ENCODE measurements around the gene AMBP.

The AMBP gene

DNA sequence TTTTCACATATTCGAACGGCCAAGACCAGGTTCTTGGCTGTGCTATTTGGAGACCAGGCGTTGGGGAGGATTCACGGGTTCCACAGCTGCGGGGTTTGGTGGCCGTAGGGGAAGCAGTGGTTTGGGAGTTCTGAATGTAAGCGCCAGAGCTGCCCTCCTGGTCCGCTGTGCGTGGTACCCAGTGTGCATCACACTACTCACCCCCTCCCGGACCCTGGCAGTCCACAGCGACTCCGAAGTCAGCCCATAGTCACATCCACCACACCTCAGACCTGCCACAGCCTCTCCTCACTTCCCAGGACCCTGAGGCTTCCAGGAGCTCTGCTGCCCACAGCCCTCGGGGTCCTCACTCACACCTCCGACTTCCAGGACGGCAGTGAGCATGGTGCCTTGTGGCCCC, 26.8 kb downstream of the AMBP start:
- TF ChIP-seq, protein P1, sequence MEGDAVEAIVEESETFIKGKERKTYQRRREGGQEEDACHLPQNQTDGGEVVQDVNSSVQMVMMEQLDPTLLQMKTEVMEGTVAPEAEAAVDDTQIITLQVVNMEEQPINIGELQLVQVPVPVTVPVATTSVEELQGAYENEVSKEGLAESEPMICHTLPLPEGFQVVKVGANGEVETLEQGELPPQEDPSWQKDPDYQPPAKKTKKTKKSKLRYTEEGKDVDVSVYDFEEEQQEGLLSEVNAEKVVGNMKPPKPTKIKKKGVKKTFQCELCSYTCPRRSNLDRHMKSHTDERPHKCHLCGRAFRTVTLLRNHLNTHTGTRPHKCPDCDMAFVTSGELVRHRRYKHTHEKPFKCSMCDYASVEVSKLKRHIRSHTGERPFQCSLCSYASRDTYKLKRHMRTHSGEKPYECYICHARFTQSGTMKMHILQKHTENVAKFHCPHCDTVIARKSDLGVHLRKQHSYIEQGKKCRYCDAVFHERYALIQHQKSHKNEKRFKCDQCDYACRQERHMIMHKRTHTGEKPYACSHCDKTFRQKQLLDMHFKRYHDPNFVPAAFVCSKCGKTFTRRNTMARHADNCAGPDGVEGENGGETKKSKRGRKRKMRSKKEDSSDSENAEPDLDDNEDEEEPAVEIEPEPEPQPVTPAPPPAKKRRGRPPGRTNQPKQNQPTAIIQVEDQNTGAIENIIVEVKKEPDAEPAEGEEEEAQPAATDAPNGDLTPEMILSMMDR (IDR thresholded peaks at IDR 0.05; ENCODE audit: low read length): no peak
- TF ChIP-seq EZH2 (IDR thresholded peaks at IDR 0.05; ENCODE audit: borderline replicate concordance, low read length): no peak
- H3K36me3 ChIP-seq (ENCODE audit: insufficient read depth, low read length): no peaks in the 10 kb centered on the region
- no peaks in the 10 kb centered on the region for H3K79me2 ChIP-seq (ENCODE audit: insufficient read depth, low read length)
- no peak overlapping the region for H3K27ac ChIP-seq (ENCODE audit: low read depth, low read length, poor library complexity, severe bottlenecking)
- no peak overlapping the region for H3K9ac ChIP-seq (ENCODE audit: low read length)
- H3K27me3 ChIP-seq (ENCODE audit: insufficient read depth, low read length): no peaks in the 10 kb centered on the region
- no peaks in the 10 kb centered on the region for H4K20me1 ChIP-seq (ENCODE audit: insufficient read depth, low read length)
- H3K4me2 ChIP-seq (ENCODE audit: low read length): no peak overlapping the region
- no peaks in the 10 kb centered on the region for H3K9me3 ChIP-seq (ENCODE audit: low read length)
- H3K4me1 ChIP-seq (ENCODE audit: insufficient read depth, low read length, severe bottlenecking): no peaks in the 10 kb centered on the region
- no peak overlapping the region for H3K4me3 ChIP-seq (ENCODE audit: low read depth, low read length, poor library complexity, severe bottlenecking)
- H3F3A ChIP-seq (ENCODE audit: insufficient read depth, low read length): no peaks in the 10 kb centered on the region
- no peaks in the 10 kb centered on the region for H3K9me2 ChIP-seq (ENCODE audit: low read depth, low read length)
- no peak overlapping the region for H2AFZ ChIP-seq (ENCODE audit: low read length)

DNA sequence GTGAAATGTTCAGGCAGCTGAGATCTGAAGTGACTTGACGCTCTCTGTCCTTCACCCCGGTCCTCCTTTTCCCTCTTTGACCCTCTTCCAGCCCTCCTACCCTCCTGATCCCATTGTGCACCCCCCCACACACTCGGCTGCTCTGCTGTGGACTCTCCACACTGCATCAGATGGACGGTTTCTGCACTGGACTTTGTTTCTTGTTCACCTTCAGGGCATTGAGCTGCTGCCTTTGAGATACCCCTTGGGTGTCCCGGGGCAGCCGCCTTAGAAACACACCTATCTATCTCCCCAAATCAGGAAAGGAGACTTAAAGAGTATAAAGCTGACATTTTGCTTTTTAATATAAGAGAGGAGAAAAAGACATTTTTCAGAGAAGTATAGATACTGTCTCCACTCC, 27.5 kb downstream of the AMBP start:
- Histone ChIP-seq H3K79me2 (ENCODE audit: insufficient read depth, low read length) (no peaks in the 10 kb centered on the region), H4K20me1 (ENCODE audit: insufficient read depth, low read length) (no peaks in the 10 kb centered on the region), H3K27ac (ENCODE audit: low read depth, low read length, poor library complexity, severe bottlenecking) (no peak overlapping the region), H3K36me3 (ENCODE audit: insufficient read depth, low read length) (no peaks in the 10 kb centered on the region), H3F3A (ENCODE audit: insufficient read depth, low read length) (no peaks in the 10 kb centered on the region), H3K9me2 (ENCODE audit: low read depth, low read length) (no peaks in the 10 kb centered on the region), H3K9me3 (ENCODE audit: low read length) (no peaks in the 10 kb centered on the region), H3K4me1 (ENCODE audit: insufficient read depth, low read length, severe bottlenecking) (no peaks in the 10 kb centered on the region), H3K4me3 (ENCODE audit: low read depth, low read length, poor library complexity, severe bottlenecking) (no peak overlapping the region), H3K4me2 (ENCODE audit: low read length) (no peak overlapping the region), H2AFZ (ENCODE audit: low read length) (no peak overlapping the region), H3K27me3 (ENCODE audit: insufficient read depth, low read length) (no peaks in the 10 kb centered on the region), H3K9ac (ENCODE audit: low read length) (no peak overlapping the region)
- TF ChIP-seq EZH2 (IDR thresholded peaks at IDR 0.05; ENCODE audit: borderline replicate concordance, low read length): no peak
- TF ChIP-seq, protein P1 (IDR thresholded peaks at IDR 0.05; ENCODE audit: low read length): no peak

DNA sequence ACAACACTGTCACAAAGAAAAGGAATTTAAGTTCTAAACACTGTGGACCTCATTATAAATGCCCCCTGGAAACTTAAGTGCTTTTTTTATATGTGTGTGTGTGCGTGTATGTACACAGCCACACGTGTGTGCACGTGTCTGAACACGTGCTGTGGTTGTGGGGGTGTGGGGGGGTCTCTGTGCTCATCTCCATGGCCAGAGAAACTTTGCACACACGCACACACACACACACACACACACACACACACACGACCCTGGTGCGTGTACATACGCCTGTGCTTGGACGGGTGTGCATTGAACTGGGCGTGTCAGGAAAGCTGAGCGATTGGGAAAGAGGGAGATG, 27.9 kb downstream of the AMBP start:
- Histone ChIP-seq H3K4me1 (ENCODE audit: insufficient read depth, low read length, severe bottlenecking) (no peaks in the 10 kb centered on the region), H3K4me2 (ENCODE audit: low read length) (no peak overlapping the region), H3K27ac (ENCODE audit: low read depth, low read length, poor library complexity, severe bottlenecking) (no peak overlapping the region), H3K27me3 (ENCODE audit: insufficient read depth, low read length) (no peaks in the 10 kb centered on the region), H3K9ac (ENCODE audit: low read length) (no peak overlapping the region), H3F3A (ENCODE audit: insufficient read depth, low read length) (no peaks in the 10 kb centered on the region), H4K20me1 (ENCODE audit: insufficient read depth, low read length) (no peaks in the 10 kb centered on the region), H3K9me2 (ENCODE audit: low read depth, low read length) (no peaks in the 10 kb centered on the region), H3K36me3 (ENCODE audit: insufficient read depth, low read length) (no peaks in the 10 kb centered on the region), H3K9me3 (ENCODE audit: low read length) (no peaks in the 10 kb centered on the region), H2AFZ (ENCODE audit: low read length) (no peak overlapping the region), H3K4me3 (ENCODE audit: low read depth, low read length, poor library complexity, severe bottlenecking) (no peak overlapping the region), H3K79me2 (ENCODE audit: insufficient read depth, low read length) (no peaks in the 10 kb centered on the region)
- no peak for TF ChIP-seq EZH2 (IDR thresholded peaks at IDR 0.05; ENCODE audit: borderline replicate concordance, low read length)
- TF ChIP-seq, protein P1 (IDR thresholded peaks at IDR 0.05; ENCODE audit: low read length): no peak
